Measurements from ENCODE around the gene MCCC2.
A peak's percentile ranks its signal among the peaks of the same experiment; 100 is the strongest.
"Not testable (repeated sequence)": the region's sequence is repeated elsewhere in the genome, so short reads cannot be mapped to it uniquely, and the experiment has no call there.

The MCCC2 gene

GRCh38 chr5:71586941-71587765 is at the start of gene MCCC2:
TSS of gene MCCC2 (plus strand) at chr5:71587340. CDS start at chr5:71587426, 86 bp downstream.
- Histone ChIP-seq H3K9me3 (ENCODE audit: control insufficient read depth, low read depth, low read length) (no peaks in the 10 kb centered on the region), H3K4me3 (ENCODE audit: low read length) (peak within 1 kb of the TSS; percentile 79), H3K9ac (ENCODE audit: low read length) (peak within 1 kb of the TSS; percentile 82), H3K4me1 (ENCODE audit: control insufficient read depth, low read depth, low read length) (no peaks in the 10 kb centered on the region), H3K36me3 (ENCODE audit: control insufficient read depth, low read depth, low read length) (no peaks in the 10 kb centered on the region), H3K27me3 (ENCODE audit: control insufficient read depth, insufficient read depth, low read length) (no peaks in the 10 kb centered on the region), H3K27ac (ENCODE audit: low read length) (peak within 1 kb of the TSS; percentile 40)

- peaks cover 42% of the 10 kb centered on the region for H3K36me3 ChIP-seq (ENCODE audit: control insufficient read depth, low read depth, low read length)
- H3K9me3 ChIP-seq (ENCODE audit: control insufficient read depth, low read depth, low read length) = no peaks in the 10 kb centered on the region
- no peaks in the 10 kb centered on the region for H3K27me3 ChIP-seq (ENCODE audit: control insufficient read depth, insufficient read depth, low read length)
- no peaks in the 10 kb centered on the region for H3K4me1 ChIP-seq (ENCODE audit: control insufficient read depth, low read depth, low read length)
- H3K4me3 ChIP-seq (ENCODE audit: low read length) = no peak overlapping the region
- no peak overlapping the region for H3K9ac ChIP-seq (ENCODE audit: low read length)
- no peak overlapping the region for H3K27ac ChIP-seq (ENCODE audit: low read length)
Observed at GRCh38 chr5:71537687-71538086, 49.5 kb upstream of the MCCC2 start.

GRCh38 chr5:71550885-71551284 is 36.3 kb upstream of the MCCC2 start:
- not testable (repeated sequence) for H3K4me3 ChIP-seq (ENCODE audit: low read length); H3K4me1 ChIP-seq (ENCODE audit: control insufficient read depth, low read depth, low read length); H3K27ac ChIP-seq (ENCODE audit: low read length); H3K27me3 ChIP-seq (ENCODE audit: control insufficient read depth, insufficient read depth, low read length); H3K9me3 ChIP-seq (ENCODE audit: control insufficient read depth, low read depth, low read length); H3K9ac ChIP-seq (ENCODE audit: low read length)
- H3K36me3 ChIP-seq (ENCODE audit: control insufficient read depth, low read depth, low read length) = peaks cover 66% of the 10 kb centered on the region

GRCh38 chr5:71551582-71551981 is 35.6 kb upstream of the MCCC2 start:
- H3K36me3 ChIP-seq (ENCODE audit: control insufficient read depth, low read depth, low read length) = peaks cover 63% of the 10 kb centered on the region

GRCh38 chr5:71552026-71552749 is 35.0 kb upstream of the MCCC2 start:
- H3K4me3 ChIP-seq (ENCODE audit: low read length); H3K9me3 ChIP-seq (ENCODE audit: control insufficient read depth, low read depth, low read length); H3K27me3 ChIP-seq (ENCODE audit: control insufficient read depth, insufficient read depth, low read length); H3K9ac ChIP-seq (ENCODE audit: low read length); H3K27ac ChIP-seq (ENCODE audit: low read length); H3K4me1 ChIP-seq (ENCODE audit: control insufficient read depth, low read depth, low read length): not testable (repeated sequence)
- H3K36me3 ChIP-seq (ENCODE audit: control insufficient read depth, low read depth, low read length) = peaks cover 63% of the 10 kb centered on the region

More at GRCh38 chr5:71551582-71551981, 35.6 kb upstream of the MCCC2 start:
- not testable (repeated sequence) for H3K27me3 ChIP-seq (ENCODE audit: control insufficient read depth, insufficient read depth, low read length); H3K4me3 ChIP-seq (ENCODE audit: low read length); H3K4me1 ChIP-seq (ENCODE audit: control insufficient read depth, low read depth, low read length); H3K9me3 ChIP-seq (ENCODE audit: control insufficient read depth, low read depth, low read length); H3K27ac ChIP-seq (ENCODE audit: low read length); H3K9ac ChIP-seq (ENCODE audit: low read length)

- no peak overlapping the region for H3K27ac ChIP-seq (ENCODE audit: low read length)
- H3K4me1 ChIP-seq (ENCODE audit: control insufficient read depth, low read depth, low read length) = no peaks in the 10 kb centered on the region
- H3K36me3 ChIP-seq (ENCODE audit: control insufficient read depth, low read depth, low read length) = peaks cover 39% of the 10 kb centered on the region
Observed at GRCh38 chr5:71563161-71563560, 24.0 kb upstream of the MCCC2 start.

GRCh38 chr5:71564895-71565294 is 22.2 kb upstream of the MCCC2 start:
- Histone ChIP-seq H3K36me3 (ENCODE audit: control insufficient read depth, low read depth, low read length) (peaks cover 27% of the 10 kb centered on the region), H3K4me3 (ENCODE audit: low read length) (no peak overlapping the region), H3K9ac (ENCODE audit: low read length) (no peak overlapping the region), H3K9me3 (ENCODE audit: control insufficient read depth, low read depth, low read length) (no peaks in the 10 kb centered on the region), H3K27ac (ENCODE audit: low read length) (no peak overlapping the region), H3K27me3 (ENCODE audit: control insufficient read depth, insufficient read depth, low read length) (no peaks in the 10 kb centered on the region), H3K4me1 (ENCODE audit: control insufficient read depth, low read depth, low read length) (no peaks in the 10 kb centered on the region)

More at GRCh38 chr5:71563161-71563560, 24.0 kb upstream of the MCCC2 start:
- Histone ChIP-seq H3K27me3 (ENCODE audit: control insufficient read depth, insufficient read depth, low read length) (no peaks in the 10 kb centered on the region), H3K9me3 (ENCODE audit: control insufficient read depth, low read depth, low read length) (no peaks in the 10 kb centered on the region), H3K9ac (ENCODE audit: low read length) (no peak overlapping the region), H3K4me3 (ENCODE audit: low read length) (no peak overlapping the region)

GRCh38 chr5:71569748-71570509 is 17.2 kb upstream of the MCCC2 start:
- peaks cover 5% of the 10 kb centered on the region for H3K36me3 ChIP-seq (ENCODE audit: control insufficient read depth, low read depth, low read length)
- H3K27ac ChIP-seq (ENCODE audit: low read length) = no peak overlapping the region
- H3K9me3 ChIP-seq (ENCODE audit: control insufficient read depth, low read depth, low read length) = no peaks in the 10 kb centered on the region
- H3K4me1 ChIP-seq (ENCODE audit: control insufficient read depth, low read depth, low read length) = peaks cover 4% of the 10 kb centered on the region
- no peaks in the 10 kb centered on the region for H3K27me3 ChIP-seq (ENCODE audit: control insufficient read depth, insufficient read depth, low read length)
- no peak overlapping the region for H3K9ac ChIP-seq (ENCODE audit: low read length)
- no peak overlapping the region for H3K4me3 ChIP-seq (ENCODE audit: low read length)

- not testable (repeated sequence) for H3K27me3 ChIP-seq (ENCODE audit: control insufficient read depth, insufficient read depth, low read length); H3K4me1 ChIP-seq (ENCODE audit: control insufficient read depth, low read depth, low read length); H3K36me3 ChIP-seq (ENCODE audit: control insufficient read depth, low read depth, low read length); H3K9me3 ChIP-seq (ENCODE audit: control insufficient read depth, low read depth, low read length); H3K9ac ChIP-seq (ENCODE audit: low read length); H3K4me3 ChIP-seq (ENCODE audit: low read length); H3K27ac ChIP-seq (ENCODE audit: low read length)
Observed at GRCh38 chr5:71571811-71572210, 15.3 kb upstream of the MCCC2 start.

- Histone ChIP-seq H3K27me3 (ENCODE audit: control insufficient read depth, insufficient read depth, low read length) (no peaks in the 10 kb centered on the region), H3K4me3 (ENCODE audit: low read length) (no peak overlapping the region), H3K9me3 (ENCODE audit: control insufficient read depth, low read depth, low read length) (no peaks in the 10 kb centered on the region), H3K9ac (ENCODE audit: low read length) (no peak overlapping the region), H3K36me3 (ENCODE audit: control insufficient read depth, low read depth, low read length) (no peaks in the 10 kb centered on the region), H3K4me1 (ENCODE audit: control insufficient read depth, low read depth, low read length) (peaks cover 4% of the 10 kb centered on the region), H3K27ac (ENCODE audit: low read length) (no peak overlapping the region)
Observed at GRCh38 chr5:71573591-71573990, 13.5 kb upstream of the MCCC2 start.

GRCh38 chr5:71575588-71575987 is 11.6 kb upstream of the MCCC2 start:
- H3K4me1 ChIP-seq (ENCODE audit: control insufficient read depth, low read depth, low read length); H3K27me3 ChIP-seq (ENCODE audit: control insufficient read depth, insufficient read depth, low read length); H3K27ac ChIP-seq (ENCODE audit: low read length); H3K4me3 ChIP-seq (ENCODE audit: low read length); H3K9me3 ChIP-seq (ENCODE audit: control insufficient read depth, low read depth, low read length); H3K36me3 ChIP-seq (ENCODE audit: control insufficient read depth, low read depth, low read length); H3K9ac ChIP-seq (ENCODE audit: low read length): not testable (repeated sequence)

Data from iPS-18a (cell line).